AG20443 (cell line): ENCODE results near the gene NUDT22.

Experiments
- DNase-seq: peaks from one replicate; pipeline ENCODE4 v3.0.0; 2012; ENCODE audit warnings: low spot score, mixed read lengths

The NUDT22 gene

GRCh38 chr11:64229090-64229743 is 3.1 kb downstream of the NUDT22 start:
- no peak for DNase-seq

GRCh38 chr11:64229744-64230170 is 3.7 kb downstream of the NUDT22 start:
- no peak for DNase-seq

GRCh38 chr11:64230171-64230984 is 4.3 kb downstream of the NUDT22 start, which contains the start of gene DNAJC4:
Gene DNAJC4 (plus strand): TSS chr11:64230548. CDS start chr11:64230855, 307 bp downstream.
- DNase-seq = peak; percentile 77

- no peak for DNase-seq
Observed at GRCh38 chr11:64230985-64231365, 4.9 kb downstream of the NUDT22 start.

- DNase-seq = no peak
Observed at GRCh38 chr11:64231546-64231945, 5.5 kb downstream of the NUDT22 start.

GRCh38 chr11:64232182-64232966 is 6.3 kb downstream of the NUDT22 start:
- no peak for DNase-seq

- no peak for DNase-seq
Observed at GRCh38 chr11:64232967-64233315, 6.9 kb downstream of the NUDT22 start.

GRCh38 chr11:64233913-64234586 is 8.0 kb downstream of the NUDT22 start, which contains the start of gene VEGFB:
Gene VEGFB (plus strand): TSS chr11:64234584. CDS start chr11:64234834, 250 bp downstream.
- DNase-seq = peak; percentile 83

- peak; percentile 54 for DNase-seq
Observed at GRCh38 chr11:64234647-64235379, 8.7 kb downstream of the NUDT22 start.

GRCh38 chr11:64235437-64236161 is 9.5 kb downstream of the NUDT22 start:
- DNase-seq = no peak

GRCh38 chr11:64237484-64237951 is 11.4 kb downstream of the NUDT22 start:
- DNase-seq = no peak

GRCh38 chr11:64238076-64238475 is 12.0 kb downstream of the NUDT22 start:
- no peak for DNase-seq

- DNase-seq = no peak
Observed at GRCh38 chr11:64238999-64239398, 12.9 kb downstream of the NUDT22 start.

- no peak for DNase-seq
Observed at GRCh38 chr11:64239662-64240434, 13.8 kb downstream of the NUDT22 start.

- DNase-seq = peak; percentile 99
Observed at GRCh38 chr11:64240435-64241240, 14.6 kb downstream of the NUDT22 start, which contains the start of gene FKBP2. Gene FKBP2 (plus strand): TSS chr11:64241095. CDS start chr11:64242388, 1,293 bp downstream.

GRCh38 chr11:64241241-64241490 is 15.1 kb downstream of the NUDT22 start:
- peak; percentile 96 for DNase-seq

- no peak for DNase-seq
Observed at GRCh38 chr11:64241491-64242374, 15.7 kb downstream of the NUDT22 start.
